ENCODE data around the gene RPL37. TPM values are rescaled to one million over a fixed set of nuclear protein-coding genes. Genes with fewer than 3 reads are reported as not detected.
"Not testable (repeated sequence)": the region's sequence is repeated elsewhere in the genome, so short reads cannot be mapped to it uniquely, and the experiment has no call there.

RPL37 gene
- total RNA-seq, 2 experiments from 2014 or later = 2,148 to 2,239 TPM

- Mint-ChIP-seq H3K36me3 (ENCODE audit: low read depth) (peaks cover 2% of the 10 kb centered on the region), H3K27me3 (ENCODE audit: low read depth) (peaks cover 2% of the 10 kb centered on the region), H3K27ac (no peak overlapping the region), H3K4me1 (ENCODE audit: low read depth) (peaks cover 5% of the 10 kb centered on the region), H3K4me3 (no peak overlapping the region), H3K9me3 (no peaks in the 10 kb centered on the region)
- intact Hi-C loops (cut with micrococcal nuclease) = no loop called here
- CTCF ChIA-PET = interaction anchor here (0.7 kb wide), 1 partner anchor 13 kb away, joined by 4 read pairs; no protein-coding TSS in a partner anchor
- no peak for DNase-seq
Measured at GRCh38 chr5:40801771-40802562, 33.1 kb downstream of the RPL37 start.

DNA sequence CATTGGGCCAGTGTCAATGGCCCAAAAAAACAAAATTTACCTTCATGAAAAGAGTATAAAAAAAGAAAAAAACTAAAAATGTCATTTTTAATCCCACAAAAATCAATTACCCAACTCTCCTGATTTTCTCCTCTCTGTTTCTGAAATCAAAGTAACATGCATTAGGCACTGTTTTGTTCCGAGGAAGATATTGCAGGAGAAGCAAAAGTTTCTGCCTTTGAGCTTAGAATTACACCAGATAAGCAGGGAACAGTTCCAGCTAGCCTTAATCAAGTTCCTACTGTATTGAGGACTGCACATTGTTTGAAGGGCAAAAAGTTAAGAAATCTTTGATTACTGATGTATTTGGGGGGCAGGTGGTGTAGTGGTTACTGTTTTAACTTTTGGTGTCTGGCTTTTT is 35.8 kb downstream of the RPL37 start:
- Mint-ChIP-seq H3K36me3 (ENCODE audit: low read depth) (peaks cover 14% of the 10 kb centered on the region), H3K4me1 (ENCODE audit: low read depth) (peaks cover 31% of the 10 kb centered on the region), H3K27me3 (ENCODE audit: low read depth) (peaks cover 2% of the 10 kb centered on the region), H3K9me3 (no peaks in the 10 kb centered on the region), H3K4me3 (no peak overlapping the region), H3K27ac (no peak overlapping the region)
- intact Hi-C loops (cut with micrococcal nuclease) = no loop called here
- DNase-seq = no peak
- CTCF ChIA-PET = interaction anchor here (1.0 to 2.0 kb wide), 2 partner anchors 32 to 34 kb away, joined by 5 read pairs; no protein-coding TSS in a partner anchor

- peak overlapping the region; percentile 88 for H3K4me3 Mint-ChIP-seq
- peaks cover 14% of the 10 kb centered on the region for H3K36me3 Mint-ChIP-seq (ENCODE audit: low read depth)
- peaks cover 35% of the 10 kb centered on the region for H3K4me1 Mint-ChIP-seq (ENCODE audit: low read depth)
- CTCF ChIA-PET = interaction anchor here (0.9 to 2.0 kb wide), 4 partner anchors 12 to 34 kb away, joined by 3 to 6 read pairs (median 5); no protein-coding TSS in a partner anchor
- peak overlapping the region; percentile 84 for H3K27ac Mint-ChIP-seq
- H3K27me3 Mint-ChIP-seq (ENCODE audit: low read depth) = peaks cover 2% of the 10 kb centered on the region
- H3K9me3 Mint-ChIP-seq = no peaks in the 10 kb centered on the region
- intact Hi-C loops (cut with micrococcal nuclease) = loop anchor here (1.0 kb wide), 4 partner anchors 36 to 850 kb away; partner anchors contain the start of genes RPL37 and TTC33
- no peak for DNase-seq
Measured at GRCh38 chr5:40798801-40799210, 36.2 kb downstream of the RPL37 start.

DNA sequence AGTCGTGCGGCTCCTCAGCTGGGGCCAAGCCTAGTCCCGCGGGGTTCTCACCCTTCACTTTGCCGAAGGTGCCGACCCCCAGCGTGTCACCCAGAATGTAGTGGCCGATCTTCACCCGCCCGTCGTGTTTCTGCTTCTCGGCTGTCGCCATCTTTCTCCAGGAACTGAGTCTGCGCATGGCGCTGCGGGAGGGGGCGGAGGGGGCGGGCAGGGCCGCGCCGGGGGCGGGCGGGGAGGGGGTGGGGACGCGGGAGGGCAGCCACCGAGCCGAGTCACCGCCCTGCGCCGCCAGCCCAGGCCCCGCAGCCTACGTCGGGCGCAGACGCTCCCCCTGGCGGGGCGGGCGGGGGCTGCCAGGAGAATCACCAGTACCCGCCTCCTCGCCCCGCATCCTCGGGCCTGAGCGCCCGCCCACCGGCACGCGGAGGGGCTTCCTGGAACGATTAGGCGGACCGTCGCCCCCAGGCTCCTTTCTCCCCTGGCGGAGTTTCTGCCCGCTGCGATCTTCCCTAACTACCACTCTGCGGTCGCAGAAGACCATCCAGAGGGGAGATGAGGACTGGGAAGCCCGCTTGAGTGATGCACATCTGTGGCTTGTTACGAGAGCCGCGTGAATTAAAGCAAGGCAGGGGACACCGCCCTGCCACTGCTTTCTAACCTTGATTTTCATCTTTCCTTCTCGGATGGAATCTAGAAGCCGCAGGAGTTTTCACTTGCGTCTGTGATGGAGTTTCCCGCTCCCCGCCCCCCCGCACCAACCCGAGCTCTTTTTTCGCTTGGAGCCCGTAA is 36.8 kb downstream of the RPL37 start, which contains the start of gene PRKAA1:
TSS of gene PRKAA1 (minus strand) at position 363 of the 789 bp plus-strand sequence. CDS start at position 178, 185 bp downstream.
- CTCF ChIA-PET = interaction anchor here (0.9 to 2.0 kb wide), 4 partner anchors 11 to 35 kb away, joined by 3 to 6 read pairs (median 5); no protein-coding TSS in a partner anchor
- Mint-ChIP-seq H3K9me3 (no peaks in the 10 kb centered on the region), H3K27ac (peak within 1 kb of the TSS; percentile 85), H3K27me3 (ENCODE audit: low read depth) (peaks cover 2% of the 10 kb centered on the region), H3K4me1 (ENCODE audit: low read depth) (peaks cover 41% of the 10 kb centered on the region), H3K36me3 (ENCODE audit: low read depth) (peaks cover 14% of the 10 kb centered on the region), H3K4me3 (peak within 1 kb of the TSS; percentile 88)
- intact Hi-C loops (cut with micrococcal nuclease) = loop anchor here (1.0 kb wide), 4 partner anchors 37 to 849 kb away; partner anchors contain the start of genes RPL37 and TTC33
- DNase-seq = peak; percentile 85

GRCh38 chr5:40797273-40798011 is 37.6 kb downstream of the RPL37 start:
- CTCF ChIA-PET = interaction anchor here (0.7 to 2.0 kb wide), 3 partner anchors 10 to 752 kb away, joined by 5 to 8 read pairs (median 6); no protein-coding TSS in a partner anchor
- intact Hi-C loops (cut with micrococcal nuclease) = loop anchor here (1.0 to 2.0 kb wide), 6 partner anchors 34 to 848 kb away; partner anchors contain the start of genes PTGER4, RPL37 and TTC33

GRCh38 chr5:40796487-40796889 is 38.5 kb downstream of the RPL37 start:
- H3K4me3 Mint-ChIP-seq = peak overlapping the region; percentile 88
- H3K27ac Mint-ChIP-seq = no peak overlapping the region
- H3K27me3 Mint-ChIP-seq (ENCODE audit: low read depth) = peaks cover 2% of the 10 kb centered on the region
- H3K9me3 Mint-ChIP-seq = no peaks in the 10 kb centered on the region
- no peak for DNase-seq
- CTCF ChIA-PET = no interaction called here
- intact Hi-C loops (cut with micrococcal nuclease) = loop anchor here (2.0 kb wide), 1 partner anchor 118 kb away; the partner anchor contains the start of gene PTGER4
- peaks cover 14% of the 10 kb centered on the region for H3K36me3 Mint-ChIP-seq (ENCODE audit: low read depth)
- peaks cover 46% of the 10 kb centered on the region for H3K4me1 Mint-ChIP-seq (ENCODE audit: low read depth)

More at GRCh38 chr5:40797273-40798011, 37.6 kb downstream of the RPL37 start:
- Mint-ChIP-seq H3K27me3 (ENCODE audit: low read depth) (peaks cover 2% of the 10 kb centered on the region), H3K4me1 (ENCODE audit: low read depth) (peaks cover 44% of the 10 kb centered on the region), H3K27ac (peak overlapping the region; percentile 85), H3K36me3 (ENCODE audit: low read depth) (peaks cover 14% of the 10 kb centered on the region), H3K9me3 (no peaks in the 10 kb centered on the region), H3K4me3 (peak overlapping the region; percentile 88)
- peak; percentile 84 for DNase-seq

DNA sequence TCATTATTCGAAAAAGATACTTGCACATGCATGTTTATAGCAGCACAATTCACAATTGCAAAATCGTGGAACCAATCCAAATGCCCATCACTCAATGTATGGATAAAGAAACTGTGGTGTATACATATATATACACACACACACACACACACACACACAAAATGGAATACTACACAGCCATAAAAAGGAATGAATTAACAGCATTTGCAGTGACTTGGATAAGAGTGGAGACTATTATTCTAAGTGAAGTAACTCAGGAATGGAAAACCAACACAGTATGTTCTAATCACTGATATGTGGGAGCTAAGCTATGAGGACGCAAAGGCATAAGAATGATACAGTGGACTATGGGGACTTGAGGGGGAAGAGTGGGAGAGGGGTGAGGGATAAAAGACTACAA is 40.1 kb downstream of the RPL37 start:
- DNase-seq; CTCF ChIA-PET; H3K27ac Mint-ChIP-seq; H3K4me3 Mint-ChIP-seq; intact Hi-C loops (cut with micrococcal nuclease); H3K27me3 Mint-ChIP-seq (ENCODE audit: low read depth); H3K9me3 Mint-ChIP-seq: not testable (repeated sequence)
- peaks cover 14% of the 10 kb centered on the region for H3K36me3 Mint-ChIP-seq (ENCODE audit: low read depth)
- H3K4me1 Mint-ChIP-seq (ENCODE audit: low read depth) = peaks cover 57% of the 10 kb centered on the region

GRCh38 chr5:40794340-40794739 is 40.7 kb downstream of the RPL37 start:
- H3K4me1 Mint-ChIP-seq (ENCODE audit: low read depth) = peaks cover 57% of the 10 kb centered on the region
- DNase-seq; H3K9me3 Mint-ChIP-seq; H3K4me3 Mint-ChIP-seq; H3K27ac Mint-ChIP-seq; intact Hi-C loops (cut with micrococcal nuclease); H3K27me3 Mint-ChIP-seq (ENCODE audit: low read depth); CTCF ChIA-PET: not testable (repeated sequence)
- H3K36me3 Mint-ChIP-seq (ENCODE audit: low read depth) = peaks cover 14% of the 10 kb centered on the region

- H3K27ac Mint-ChIP-seq = not testable (repeated sequence)
- H3K4me1 Mint-ChIP-seq (ENCODE audit: low read depth) = peaks cover 60% of the 10 kb centered on the region
Measured at GRCh38 chr5:40792691-40793090, 42.3 kb downstream of the RPL37 start.

GRCh38 chr5:40791715-40792139 is 43.3 kb downstream of the RPL37 start:
- no peak overlapping the region for H3K4me3 Mint-ChIP-seq
- CTCF ChIA-PET = interaction anchor here (2.0 kb wide), 1 partner anchor 36 kb away, joined by 5 read pairs; the partner anchor contains the start of gene TTC33

More at GRCh38 chr5:40792691-40793090, 42.3 kb downstream of the RPL37 start:
- peaks cover 27% of the 10 kb centered on the region for H3K36me3 Mint-ChIP-seq (ENCODE audit: low read depth)
- intact Hi-C loops (cut with micrococcal nuclease); H3K4me3 Mint-ChIP-seq; H3K27me3 Mint-ChIP-seq (ENCODE audit: low read depth); H3K9me3 Mint-ChIP-seq; DNase-seq: not testable (repeated sequence)
- CTCF ChIA-PET = interaction anchor here (1.1 to 2.0 kb wide), 2 partner anchors 16 to 37 kb away, joined by 3 to 5 read pairs; partner anchors contain the start of gene TTC33

GRCh38 chr5:40790947-40791593 is 44.0 kb downstream of the RPL37 start:
- no peak overlapping the region for H3K4me3 Mint-ChIP-seq
- no peaks in the 10 kb centered on the region for H3K27me3 Mint-ChIP-seq (ENCODE audit: low read depth)
- H3K4me1 Mint-ChIP-seq (ENCODE audit: low read depth) = peaks cover 58% of the 10 kb centered on the region
- peaks cover 29% of the 10 kb centered on the region for H3K36me3 Mint-ChIP-seq (ENCODE audit: low read depth)
- no peak for DNase-seq
- intact Hi-C loops (cut with micrococcal nuclease) = no loop called here
- CTCF ChIA-PET = interaction anchor here (0.5 to 2.0 kb wide), 2 partner anchors 35 to 545 kb away, joined by 3 to 5 read pairs; partner anchors contain the start of gene TTC33
- no peak overlapping the region for H3K27ac Mint-ChIP-seq
- H3K9me3 Mint-ChIP-seq = peaks cover 4% of the 10 kb centered on the region

More at GRCh38 chr5:40791715-40792139, 43.3 kb downstream of the RPL37 start:
- H3K4me1 Mint-ChIP-seq (ENCODE audit: low read depth) = peaks cover 60% of the 10 kb centered on the region
- H3K9me3 Mint-ChIP-seq = peaks cover 4% of the 10 kb centered on the region
- no peak overlapping the region for H3K27ac Mint-ChIP-seq
- H3K27me3 Mint-ChIP-seq (ENCODE audit: low read depth) = no peaks in the 10 kb centered on the region
- intact Hi-C loops (cut with micrococcal nuclease) = no loop called here
- H3K36me3 Mint-ChIP-seq (ENCODE audit: low read depth) = peaks cover 27% of the 10 kb centered on the region
- no peak for DNase-seq

Measured in activated naive CD4-positive, alpha-beta T cell treated with anti-CD3 and anti-CD28 coated beads for 36 hours (primary cell).